ENCODE measurements around the gene SPSB3.

GRCh38 chr16:1772908-1773702 lies 9.3 kb downstream of the SPSB3 start, which contains the start of gene MRPS34:
- TF ChIP-seq EZH2 (IDR thresholded peaks at IDR 0.05; ENCODE audit: low read length): no peak
- peak; percentile 51 to 84 (median 84) for TF ChIP-seq CTCF (optimal IDR thresholded peaks at IDR 0.05 in 1 of 3, IDR thresholded peaks at IDR 0.05 in 1 of 3, conservative IDR thresholded peaks at IDR 0.05 in 1 of 3; ENCODE audit: extremely low read depth in 1 of 3, insufficient read depth in 2 of 3, low read length in 3 of 3)
